CD14-positive monocyte (primary cell): ENCODE measurements around the gene PCK2. TPM values are rescaled to one million over a fixed set of nuclear protein-coding genes. Genes with fewer than 3 reads are reported as not detected.

Source experiments
- DNase-seq, 3 donors: peaks; one replicate each; pipeline ENCODE4 v3.0.0-alpha.2; 2011 to 2022
- H2AFZ ChIP-seq: 2 replicates; pipeline ENCODE4 v1.6.0; 2012; ENCODE audit warnings: mild to moderate bottlenecking, low read depth, low read length, inconsistent platforms; ENCODE audit not compliant: insufficient read depth, poor library complexity, severe bottlenecking
- H3K27ac ChIP-seq, 2 donors: 1 replicate in 1 of 2; 2 replicates in 1 of 2; pipeline ENCODE4 v1.5.1; 2012 to 2013; ENCODE audit warnings: low read length in 2 of 2, control low read depth in 1 of 2, inconsistent platforms in 1 of 2, low read depth in 1 of 2, mild to moderate bottlenecking in 1 of 2
- H3K27me3 ChIP-seq, 2 donors: one replicate each; pipeline versions ENCODE4 v1.6.0 to v1.6.1; 2011 to 2013; ENCODE audit warnings: low read length in 2 of 2; ENCODE audit not compliant: control insufficient read depth in 2 of 2, insufficient read depth in 2 of 2
- H3K36me3 ChIP-seq, 2 donors: replicated peaks in 1 of 2; 1 replicate in 1 of 2; 2 replicates in 1 of 2; pipeline versions ENCODE4 v1.5.1 to v1.6.1; 2012 to 2013; ENCODE audit warnings: low read length in 2 of 2, control low read depth in 1 of 2, inconsistent platforms in 1 of 2, mild to moderate bottlenecking in 1 of 2; ENCODE audit not compliant: insufficient read depth in 2 of 2, control insufficient read depth in 1 of 2
- H3K4me1 ChIP-seq, 2 donors: 1 replicate in 1 of 2; 2 replicates in 1 of 2; pipeline versions ENCODE4 v1.5.1 to v1.6.1; 2012 to 2013; ENCODE audit warnings: low read length in 2 of 2, control low read depth in 1 of 2, inconsistent platforms in 1 of 2, mild to moderate bottlenecking in 1 of 2, moderate library complexity in 1 of 2; ENCODE audit not compliant: insufficient read depth in 2 of 2, control insufficient read depth in 1 of 2
- H3K4me2 ChIP-seq: replicated peaks from 2 replicates; pipeline ENCODE3; 2012; ENCODE audit warnings: low read length, moderate library complexity, mild to moderate bottlenecking; ENCODE audit not compliant: poor library complexity, severe bottlenecking; ENCODE audit errors: extremely low read depth
- H3K4me3 ChIP-seq, 3 experiments: fragments of 200-600 bp in 1 of 3; sonication (generic) in 1 of 3; replicated peaks in 1 of 3; 1 replicate in 2 of 3; 2 replicates in 1 of 3; pipeline ENCODE4 v1.5.1; 2011 to 2013; ENCODE audit warnings: low read length in 3 of 3, mild to moderate bottlenecking in 3 of 3, control low read depth in 2 of 3, low read depth in 2 of 3, inconsistent platforms in 1 of 3, moderate library complexity in 1 of 3
- H3K79me2 ChIP-seq: 2 replicates; pipeline ENCODE4 v1.6.0; 2012; ENCODE audit warnings: mild to moderate bottlenecking, control low read depth, inconsistent platforms, low read length, moderate library complexity; ENCODE audit not compliant: insufficient read depth
- H3K9ac ChIP-seq: 2 replicates; pipeline ENCODE4 v1.6.0; 2017; ENCODE audit warnings: low read length, mild to moderate bottlenecking; ENCODE audit not compliant: insufficient read depth, poor library complexity, severe bottlenecking
- H3K9me3 ChIP-seq, 2 donors: replicated peaks in 1 of 2; 1 replicate in 1 of 2; 2 replicates in 1 of 2; pipeline versions ENCODE4 v1.5.1 to v1.6.1; 2012 to 2013; ENCODE audit warnings: low read length in 2 of 2, control low read depth in 1 of 2; ENCODE audit not compliant: control insufficient read depth in 1 of 2, insufficient read depth in 1 of 2
- H4K20me1 ChIP-seq: 2 replicates; pipeline ENCODE4 v1.6.0; 2012; ENCODE audit warnings: mild to moderate bottlenecking, low read length, control low read depth, moderate library complexity; ENCODE audit not compliant: insufficient read depth
- H3K27ac Mint-ChIP-seq, 7 donors: one replicate each; pipeline ENCODE4 v1.8.0; 2020; ENCODE audit warnings: mild to moderate bottlenecking in 7 of 7, mixed read lengths in 7 of 7, moderate library complexity in 6 of 7, inconsistent platforms in 2 of 7
- H3K27me3 Mint-ChIP-seq, 3 donors: one replicate each; pipeline ENCODE4 v1.8.0; 2021 to 2022; ENCODE audit warnings: low read depth in 3 of 3, mild to moderate bottlenecking in 3 of 3, mixed read lengths in 3 of 3, moderate library complexity in 3 of 3, inconsistent platforms in 1 of 3
- H3K36me3 Mint-ChIP-seq, 2 donors: one replicate each; pipeline ENCODE4 v1.8.0; 2020; ENCODE audit warnings: mixed read lengths in 2 of 2, inconsistent platforms in 1 of 2, mild to moderate bottlenecking in 1 of 2
- H3K4me1 Mint-ChIP-seq: one replicate; pipeline ENCODE4 v1.8.0; 2020; ENCODE audit warnings: mild to moderate bottlenecking, mixed read lengths
- H3K4me3 Mint-ChIP-seq, 2 donors: one replicate each; pipeline ENCODE4 v1.8.0; 2020; ENCODE audit warnings: mild to moderate bottlenecking in 2 of 2, mixed read lengths in 2 of 2, moderate library complexity in 1 of 2
- H3K9me3 Mint-ChIP-seq, 7 donors: one replicate each; pipeline ENCODE4 v1.8.0; 2020 to 2022; ENCODE audit warnings: mixed read lengths in 7 of 7, mild to moderate bottlenecking in 6 of 7, moderate library complexity in 6 of 7, inconsistent platforms in 2 of 7
- WGBS: methylation state at CpG from one replicate; pipeline ENCODE4 v1.1.5; 2013; ENCODE audit warnings: missing lambda C conversion rate; ENCODE audit not compliant: insufficient coverage; 5-methylcytosine and 5-hydroxymethylcytosine counted together
- intact Hi-C, 2 donors: fragments of 100-400 bp; cut with micrococcal nuclease; formaldehyde crosslinking; loops; one replicate each; pipeline versions ENCODE4 v1.15.0 to v1.15.1; 2023
- polyA plus RNA-seq, 3 donors: library from polyadenylated mRNA; depleted of rRNA in 1 of 3; unstranded in 2 of 3; stranded (reverse) in 1 of 3; fragments of 300-500 nt in 2 of 3; fragments of >200 nt in 1 of 3; fragmentation: Illumina TruSeq in 2 of 3; gene quantifications; 1 replicate in 2 of 3; 2 replicates in 1 of 3; pipeline ENCODE4 v1.2.3, GENCODE V29; 2012 to 2021
- TF ChIP-seq, protein P1 (sequence below): fragments of 200-600 bp; IDR thresholded peaks from one replicate; pipeline ENCODE4 v1.8.0; 2022; ENCODE audit warnings: antibody characterized with exemption, mild to moderate bottlenecking

Gene PCK2
- polyA plus RNA-seq, 3 donors, result 29.9 to 34.2 (median 31.3) TPM

DNA sequence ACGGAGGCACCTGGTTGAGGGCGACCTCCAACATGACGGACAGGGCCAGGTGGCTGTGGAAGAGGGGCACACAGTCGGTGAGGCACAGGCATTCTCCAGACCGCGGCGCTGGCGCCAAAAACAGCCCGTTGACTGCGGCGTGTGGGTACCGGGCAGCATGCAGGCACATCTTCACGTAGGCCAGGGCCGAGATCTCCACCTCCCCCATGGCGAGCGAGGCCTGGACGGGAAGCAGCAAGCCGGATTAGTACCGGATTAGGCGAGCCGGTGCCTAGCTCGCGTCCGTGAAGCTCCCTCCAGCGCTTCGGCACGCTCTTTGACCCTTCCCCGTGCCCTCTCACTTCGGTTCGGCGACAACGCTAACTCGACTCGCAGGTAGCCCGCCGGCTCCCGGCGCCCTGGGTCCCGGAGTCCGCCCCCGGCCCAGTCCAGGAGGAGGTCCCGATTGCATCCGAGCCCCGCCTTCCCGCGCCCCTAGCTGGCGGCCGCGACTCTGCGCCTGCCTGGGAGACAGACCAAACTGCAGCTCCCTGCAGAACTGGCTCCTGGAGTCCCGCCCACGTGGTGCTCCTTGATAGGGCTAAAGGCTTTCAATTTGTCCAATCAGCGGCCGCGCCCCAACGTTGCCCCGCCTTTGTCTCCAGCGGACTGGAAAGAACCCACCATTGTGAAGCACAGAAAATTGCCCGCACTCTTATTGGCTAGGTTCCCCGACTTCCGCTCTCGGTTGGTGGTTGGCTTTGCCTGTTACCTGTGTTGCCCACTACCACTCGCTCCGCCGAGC, 47.2 kb downstream of the PCK2 start, which contains the start of gene EMC9:
Gene EMC9 (minus strand): TSS at position 495 of the 784 bp plus-strand sequence. CDS start 287 bp downstream, at position 208.
- peaks cover 42 to 53% of the 10 kb centered on the region in 2 donors for H3K36me3 ChIP-seq
- peak within 1 kb of the TSS; percentile 87 to 91 for H3K4me3 Mint-ChIP-seq
- peaks cover 0 to 2% (median 1%) of the 10 kb centered on the region in 3 donors for H3K27me3 Mint-ChIP-seq
- H3K9me3 Mint-ChIP-seq, result no peaks in the 10 kb centered on the region
- peaks cover 53 to 57% of the 10 kb centered on the region in 2 donors for H3K36me3 Mint-ChIP-seq
- DNase-seq, result peak; percentile 97 to 100 (median 97)
- peaks cover 78% of the 10 kb centered on the region for H3K79me2 ChIP-seq
- peaks cover 70% of the 10 kb centered on the region for H3K4me1 Mint-ChIP-seq
- H4K20me1 ChIP-seq, result peaks cover 63% of the 10 kb centered on the region
- H3K27ac Mint-ChIP-seq, result peak within 1 kb of the TSS; percentile 83 to 95 (median 92)
- intact Hi-C loops, result no loop called here
- H3K9ac ChIP-seq, result peak within 1 kb of the TSS; percentile 74
- TF ChIP-seq, protein P1, sequence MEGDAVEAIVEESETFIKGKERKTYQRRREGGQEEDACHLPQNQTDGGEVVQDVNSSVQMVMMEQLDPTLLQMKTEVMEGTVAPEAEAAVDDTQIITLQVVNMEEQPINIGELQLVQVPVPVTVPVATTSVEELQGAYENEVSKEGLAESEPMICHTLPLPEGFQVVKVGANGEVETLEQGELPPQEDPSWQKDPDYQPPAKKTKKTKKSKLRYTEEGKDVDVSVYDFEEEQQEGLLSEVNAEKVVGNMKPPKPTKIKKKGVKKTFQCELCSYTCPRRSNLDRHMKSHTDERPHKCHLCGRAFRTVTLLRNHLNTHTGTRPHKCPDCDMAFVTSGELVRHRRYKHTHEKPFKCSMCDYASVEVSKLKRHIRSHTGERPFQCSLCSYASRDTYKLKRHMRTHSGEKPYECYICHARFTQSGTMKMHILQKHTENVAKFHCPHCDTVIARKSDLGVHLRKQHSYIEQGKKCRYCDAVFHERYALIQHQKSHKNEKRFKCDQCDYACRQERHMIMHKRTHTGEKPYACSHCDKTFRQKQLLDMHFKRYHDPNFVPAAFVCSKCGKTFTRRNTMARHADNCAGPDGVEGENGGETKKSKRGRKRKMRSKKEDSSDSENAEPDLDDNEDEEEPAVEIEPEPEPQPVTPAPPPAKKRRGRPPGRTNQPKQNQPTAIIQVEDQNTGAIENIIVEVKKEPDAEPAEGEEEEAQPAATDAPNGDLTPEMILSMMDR, result peak; percentile 17
- no peaks in the 10 kb centered on the region for H3K27me3 ChIP-seq
- H3K4me2 ChIP-seq, result peak within 1 kb of the TSS; percentile 99
- H3K27ac ChIP-seq, result peak within 1 kb of the TSS; percentile 69 to 79
- no peaks in the 10 kb centered on the region for H3K9me3 ChIP-seq
- peaks cover 51 to 65% of the 10 kb centered on the region in 2 donors for H3K4me1 ChIP-seq
- peak within 1 kb of the TSS; percentile 70 to 92 (median 81) for H3K4me3 ChIP-seq
- peak within 1 kb of the TSS; percentile 90 for H2AFZ ChIP-seq
- under 1% methylated on average over 65 of the region's 65 CpGs for WGBS

DNA sequence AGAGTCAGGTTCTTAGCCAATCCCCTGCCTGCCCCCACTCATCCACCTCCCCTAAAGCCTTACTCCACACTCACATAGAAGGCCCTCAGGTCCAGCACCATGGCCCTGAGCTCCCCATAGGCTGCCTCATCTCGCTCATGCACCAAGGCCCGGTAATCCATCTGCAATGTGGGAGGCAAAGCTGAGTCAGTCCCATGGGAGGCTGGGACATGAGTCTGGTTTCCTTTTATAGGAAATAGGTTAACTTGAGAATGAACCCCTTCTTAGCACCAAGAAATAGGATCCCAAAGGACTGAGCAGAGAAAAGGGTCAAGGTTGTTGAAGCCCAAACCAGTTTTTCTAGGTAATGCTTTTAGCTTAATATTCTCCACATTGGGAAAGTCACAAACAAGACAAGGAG, 49.4 kb downstream of the PCK2 start:
- Histone ChIP-seq H3K4me2 (no peak overlapping the region), H3K27me3 (no peaks in the 10 kb centered on the region), H3K79me2 (peaks cover 70% of the 10 kb centered on the region), H3K4me1 (peaks cover 44 to 58% of the 10 kb centered on the region in 2 donors), H3K27ac (no peak overlapping the region), H3K9me3 (no peaks in the 10 kb centered on the region), H2AFZ (no peak overlapping the region), H4K20me1 (peaks cover 56% of the 10 kb centered on the region), H3K4me3 (no peak overlapping the region), H3K36me3 (peaks cover 28 to 38% of the 10 kb centered on the region in 2 donors), H3K9ac (no peak overlapping the region)
- Mint-ChIP-seq H3K27me3 (peaks cover 0 to 2% (median 1%) of the 10 kb centered on the region in 3 donors), H3K9me3 (no peaks in the 10 kb centered on the region), H3K4me3 (no peak overlapping the region), H3K27ac (peak overlapping the region in 5 of 7 donors; percentile 24 to 66 (median 35)), H3K36me3 (peaks cover 39 to 43% of the 10 kb centered on the region in 2 donors), H3K4me1 (peaks cover 59% of the 10 kb centered on the region)
- DNase-seq, result no peak
- no CpG with 5 or more reads among the region's 2 CpGs for WGBS
- TF ChIP-seq, protein P1, result no peak
- intact Hi-C loops, result no loop called here
